GM19025 (cell line): Measurements from ENCODE around the gene CPVL.

ENCODE experiments used
- ATAC-seq: cut with Tn5 transposase; IDR thresholded peaks from one replicate; pipeline ENCODE4 v1.9.1; 2021; ENCODE audit warnings: mild to moderate bottlenecking, low read depth, moderate library complexity; ENCODE audit not compliant: unreplicated experiment

The CPVL gene

GRCh38 chr7:29013082-29013695, 133.1 kb downstream of the CPVL start:
- ATAC-seq: no peak

GRCh38 chr7:29009947-29010346, 136.4 kb downstream of the CPVL start:
- no peak for ATAC-seq

GRCh38 chr7:29008590-29008989, 137.7 kb downstream of the CPVL start:
- no peak for ATAC-seq

GRCh38 chr7:29007127-29007526, 139.2 kb downstream of the CPVL start:
- no peak for ATAC-seq

GRCh38 chr7:29005829-29006228, 140.5 kb downstream of the CPVL start:
- ATAC-seq: no peak

- no peak for ATAC-seq
These were observed 140.9 kb downstream of the CPVL start for GRCh38 chr7:29005406-29005805.

GRCh38 chr7:29003703-29004102, 142.6 kb downstream of the CPVL start:
- ATAC-seq: no peak

- ATAC-seq: no peak
These were observed 145.6 kb downstream of the CPVL start for GRCh38 chr7:29000717-29001076.

GRCh38 chr7:28999895-29000716, 146.2 kb downstream of the CPVL start:
- ATAC-seq: no peak

- ATAC-seq: no peak
These were observed 146.9 kb downstream of the CPVL start for GRCh38 chr7:28999427-28999826.

GRCh38 chr7:28998105-28998504, 148.2 kb downstream of the CPVL start:
- no peak for ATAC-seq

- ATAC-seq: no peak
These were observed 149.5 kb downstream of the CPVL start for GRCh38 chr7:28996836-28997235.

GRCh38 chr7:28993371-28993770, 153.0 kb downstream of the CPVL start:
- ATAC-seq: no peak

- no peak for ATAC-seq
These were observed 153.5 kb downstream of the CPVL start for GRCh38 chr7:28992798-28993197.

- ATAC-seq: no peak
These were observed 156.0 kb downstream of the CPVL start for GRCh38 chr7:28990200-28990960.

- ATAC-seq: no peak
These were observed 156.9 kb downstream of the CPVL start for GRCh38 chr7:28989211-28989980.

- no peak for ATAC-seq
These were observed 157.5 kb downstream of the CPVL start for GRCh38 chr7:28988810-28989209.

GRCh38 chr7:28988091-28988490, 158.2 kb downstream of the CPVL start:
- no peak for ATAC-seq

- no peak for ATAC-seq
These were observed 159.6 kb downstream of the CPVL start for GRCh38 chr7:28986765-28987110.

- ATAC-seq: no peak
These were observed 160.1 kb downstream of the CPVL start for GRCh38 chr7:28986028-28986764.
